GM12878 (cell line): Measurements from ENCODE around the gene SLC5A11. TPM values are rescaled to one million over a fixed set of nuclear protein-coding genes. Genes with fewer than 3 reads are reported as not detected.

Experiments used
- ATAC-seq: fragments of 200-7000 bp; cut with Tn5 transposase; 3 replicates; pipeline ENCODE4 v1.9.1; 2020; ENCODE audit warnings: mild to moderate bottlenecking, moderate library complexity
- BruUV-seq: library from RNA; stranded (reverse); fragments of 400-500 nt; replicated peaks from 2 replicates; lab custom pipeline; 2021; lab: Mats Ljungman, UMichigan
- CTCF ChIA-PET: fragments of 300-600 bp; sonication (Branson Sonifier 250); formaldehyde crosslinking; extraction: SDS; loops from one replicate; lab custom pipeline; 2021; ENCODE audit warnings: inconsistent platforms; lab: Yijun Ruan, JAX
- POLR2A ChIA-PET: fragments of 350-600 bp; formaldehyde crosslinking; extraction: SDS; loops from one replicate; lab custom pipeline; 2021; ENCODE audit warnings: inconsistent platforms; lab: Charles Lee
- RAD21 ChIA-PET: fragments of 300-600 bp; sonication (Branson Sonifier 250); formaldehyde crosslinking; loops from one replicate; lab custom pipeline; 2023; ENCODE audit warnings: antibody characterized with exemption; ENCODE audit not compliant: unreplicated experiment; lab: Charles Lee
- SMC1A ChIA-PET: fragments of 300-600 bp; sonication (Branson Sonifier 250); formaldehyde crosslinking; loops from one replicate; lab custom pipeline; 2023; ENCODE audit not compliant: unreplicated experiment, uncharacterized antibody; lab: Charles Lee
- DNase-seq: peaks from one replicate; pipeline ENCODE4 v3.0.0-alpha.2; 2011; ENCODE audit warnings: low read depth, low spot score
- FAIRE-seq: peaks from 3 replicates; lab custom pipeline; 2011; peaks lifted over from hg19 to GRCh38; lab: Jason Lieb, UNC
- H2AFZ ChIP-seq: 2 replicates; pipeline ENCODE4 v1.6.0; 2011; ENCODE audit warnings: low read depth, low read length, control low read depth; ENCODE audit not compliant: control insufficient read depth
- H3K27ac ChIP-seq: 2 replicates; pipeline ENCODE4 v1.5.1; 2011; ENCODE audit warnings: control low read depth; ENCODE audit not compliant: control insufficient read depth, insufficient read depth
- H3K27me3 ChIP-seq, 2 experiments: replicated peaks in 1 of 2; 2 replicates each; pipeline versions ENCODE4 v1.6.0 to v1.6.1; 2011; ENCODE audit warnings: low read length in 1 of 2; ENCODE audit not compliant: control insufficient read depth in 2 of 2, insufficient read depth in 2 of 2
- H3K36me3 ChIP-seq, 2 experiments: 2 replicates each; pipeline ENCODE4 v1.5.1; 2011; ENCODE audit warnings: low read length in 1 of 2; ENCODE audit not compliant: control insufficient read depth in 2 of 2, insufficient read depth in 2 of 2
- H3K4me1 ChIP-seq: 2 replicates; pipeline ENCODE4 v1.6.1; 2011; ENCODE audit warnings: mild to moderate bottlenecking, low read length, moderate library complexity, mixed read lengths; ENCODE audit not compliant: control insufficient read depth, insufficient read depth
- H3K4me2 ChIP-seq: 2 replicates; pipeline ENCODE4 v1.6.0; 2011; ENCODE audit warnings: control low read depth; ENCODE audit not compliant: control insufficient read depth, insufficient read depth
- H3K4me3 ChIP-seq: fragments of 200-600 bp; sonication (generic); 2 replicates; pipeline ENCODE4 v1.5.1; 2016
- H3K79me2 ChIP-seq: 2 replicates; pipeline ENCODE4 v1.6.0; 2011; ENCODE audit warnings: low read length; ENCODE audit not compliant: control insufficient read depth, insufficient read depth
- H3K9ac ChIP-seq: 2 replicates; pipeline ENCODE4 v1.8.0; 2011; ENCODE audit warnings: low read length, control low read depth, mixed read lengths; ENCODE audit not compliant: control insufficient read depth, insufficient read depth
- H3K9me3 ChIP-seq: replicated peaks from 3 replicates; pipeline ENCODE4 v1.5.1; 2011; ENCODE audit warnings: mild to moderate bottlenecking, low read length; ENCODE audit not compliant: control insufficient read depth, insufficient read depth
- H4K20me1 ChIP-seq: 2 replicates; pipeline ENCODE4 v1.6.0; 2011; ENCODE audit not compliant: control insufficient read depth, insufficient read depth
- BMI1 ChIP-seq: fragments of 450-650 bp; IDR thresholded peaks from 2 replicates; pipeline ENCODE4 v1.6.1; 2016; ENCODE audit warnings: mild to moderate bottlenecking, moderate library complexity, borderline replicate concordance
- CREB1 ChIP-seq: IDR thresholded peaks from 2 replicates; pipeline ENCODE4 v1.6.1; 2012; ENCODE audit warnings: low read depth, mild to moderate bottlenecking, inconsistent platforms
- EED ChIP-seq: sonication (generic); IDR thresholded peaks from 2 replicates; pipeline ENCODE4 v1.6.1; 2016; ENCODE audit warnings: antibody characterized with exemption, low read depth
- FOS ChIP-seq: IDR thresholded peaks from 3 replicates; pipeline ENCODE4 v1.6.1; 2011; ENCODE audit warnings: borderline replicate concordance; ENCODE audit not compliant: insufficient read length; ENCODE audit errors: extremely low read depth
- HDAC6 ChIP-seq: fragments of 200-600 bp; sonication (generic); IDR thresholded peaks from one replicate; pipeline ENCODE4 v1.8.0; 2017; ENCODE audit warnings: antibody characterized with exemption; ENCODE audit not compliant: unreplicated experiment
- JUND ChIP-seq: IDR thresholded peaks from 2 replicates; pipeline ENCODE4 v1.6.1; 2012; ENCODE audit warnings: low read depth, mild to moderate bottlenecking, low read length, improper control_type of control experiment, moderate library complexity
- MYB ChIP-seq: fragments of 150-350 bp; IDR thresholded peaks from 2 replicates; pipeline ENCODE4 v1.6.1; 2014; ENCODE audit warnings: mild to moderate bottlenecking, low read depth, low read length, borderline replicate concordance
- NR2C2 ChIP-seq: IDR thresholded peaks from 2 replicates; pipeline ENCODE4 v1.6.1; 2011; ENCODE audit warnings: borderline replicate concordance, low read depth; ENCODE audit not compliant: control insufficient read depth, insufficient read length
- RAD21 ChIP-seq: IDR thresholded peaks from 2 replicates; pipeline ENCODE4 v1.6.1; 2011; ENCODE audit warnings: mild to moderate bottlenecking, low read depth, low read length, moderate library complexity; ENCODE audit not compliant: insufficient read depth
- RUNX3 ChIP-seq: IDR thresholded peaks from 2 replicates; pipeline ENCODE4 v1.6.1; 2012; ENCODE audit warnings: low read length, inconsistent platforms
- SRF ChIP-seq, 2 experiments: IDR thresholded peaks; 2 replicates each; pipeline ENCODE4 v1.6.1; 2011; ENCODE audit warnings: low read depth in 2 of 2, low read length in 2 of 2, mild to moderate bottlenecking in 1 of 2, moderate library complexity in 1 of 2
- TBL1XR1 ChIP-seq: IDR thresholded peaks from 2 replicates; pipeline ENCODE4 v1.6.1; 2012; ENCODE audit warnings: low read depth, low read length, improper control_type of control experiment
- WRNIP1 ChIP-seq: IDR thresholded peaks from 2 replicates; pipeline ENCODE4 v1.6.1; 2011; ENCODE audit warnings: low read depth, low read length, improper control_type of control experiment, borderline replicate concordance
- ZNF274 ChIP-seq: IDR thresholded peaks from one replicate; pipeline ENCODE4 v1.8.0; 2011; ENCODE audit not compliant: insufficient read length, insufficient read depth
- WGBS: methylation state at CpG from one replicate; pipeline ENCODE4 v1.1.6; 2016; ENCODE audit warnings: low lambda C conversion rate; ENCODE audit not compliant: insufficient replicate concordance, insufficient coverage; ENCODE audit errors: missing lambda C conversion rate; 5-methylcytosine and 5-hydroxymethylcytosine counted together
- in situ Hi-C: fragments of 300-500 bp; cut with MboI; formaldehyde crosslinking; loops from 9 replicates; pipeline ENCODE4 v1.14.3; 2018; ENCODE audit warnings: mixed read lengths
- intact Hi-C: fragments of 100-400 bp; cut with micrococcal nuclease; formaldehyde crosslinking; loops from one replicate; pipeline ENCODE4 v1.14.2; 2022; ENCODE audit not compliant: unreplicated experiment
- polyA plus RNA-seq, 11 experiments: library from polyadenylated mRNA; depleted of rRNA in 4 of 11; unstranded in 6 of 11; stranded (reverse) in 5 of 11; fragments of >200 nt; fragmentation: Nextera tagmentation in 4 of 11; fragmentation: Illumina TruSeq in 1 of 11; extraction: Ambion mirVana in 4 of 11; extraction: Trizol in 1 of 11; gene quantifications; 1 replicate in 1 of 11; 2 replicates in 10 of 11; pipeline versions ENCODE4 v1.2.1 to v1.2.3, GENCODE V29; 2011 to 2016; ENCODE audit warnings: inconsistent platforms in 2 of 11, missing spikeins in 2 of 11, low read depth in 1 of 11
- total RNA-seq, 4 experiments: library from RNA; depleted of rRNA in 3 of 4; stranded (reverse); fragments of >200 nt in 3 of 4; fragmentation: Illumina TruSeq in 1 of 4; extraction: Trizol in 1 of 4; gene quantifications; 2 replicates each; pipeline versions ENCODE4 v1.2.1 to v1.2.3, GENCODE V29; 2013 to 2021
- TF ChIP-seq, protein P1 (sequence below): fragments of 450-650 bp; IDR thresholded peaks from 2 replicates; pipeline ENCODE4 v1.6.1; 2017; ENCODE audit warnings: mild to moderate bottlenecking, moderate library complexity
- TF ChIP-seq, protein P2 (sequence below): IDR thresholded peaks from 2 replicates; pipeline ENCODE4 v1.6.1; 2011; ENCODE audit warnings: borderline replicate concordance, low read depth, mild to moderate bottlenecking, moderate library complexity, low read length; ENCODE audit not compliant: insufficient read depth, poor library complexity, severe bottlenecking

Gene SLC5A11
- total and polyA plus RNA-seq, 10 of the 15 experiments (the other 5 are each of a cell fraction or from before 2014, with no cell fraction given) = 0.10 TPM; not detected in 9

DNA sequence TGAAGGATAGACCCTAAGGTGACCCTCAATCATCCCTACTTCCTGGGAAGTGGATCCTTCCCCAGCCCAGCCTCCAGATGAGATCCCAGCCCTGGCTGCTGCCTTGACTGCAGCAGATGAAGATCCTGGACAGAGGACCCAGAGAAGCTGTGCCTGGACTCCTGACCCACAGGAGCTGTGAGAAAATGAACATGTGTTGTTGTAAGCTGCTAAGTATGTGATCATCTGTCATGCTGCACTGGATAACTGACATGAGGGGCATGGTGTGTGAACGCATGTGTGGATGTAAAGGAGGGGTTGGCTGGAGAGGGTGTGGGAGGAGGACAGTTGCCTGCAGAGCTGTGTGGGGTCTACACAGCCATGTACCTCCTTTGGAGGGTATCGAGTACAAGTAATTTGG is 69.3 kb downstream of the SLC5A11 start:
- H4K20me1 ChIP-seq = no peaks in the 10 kb centered on the region
- CTCF ChIA-PET = interaction anchor here (1.3 kb wide), 1 partner anchor 9 kb away, joined by 5 read pairs; no protein-coding TSS in a partner anchor
- RAD21 ChIA-PET = no interaction called here
- no peaks in the 10 kb centered on the region for H3K9me3 ChIP-seq
- no TSS peak for BruUV-seq
- no peaks in the 10 kb centered on the region for H3K79me2 ChIP-seq
- in situ Hi-C loops = no loop called here
- TF ChIP-seq MYB (no peak), BMI1 (no peak), RAD21 (no peak), NR2C2 (no peak), RUNX3 (no peak), WRNIP1 (no peak), EED (no peak), FOS (no peak), ZNF274 (no peak), SRF (IDR thresholded peaks at IDR 0.05; ENCODE audit: low read depth in 2 of 2, low read length in 2 of 2) (no peak), HDAC6 (no peak), TBL1XR1 (no peak), JUND (no peak), CREB1 (no peak)
- TF ChIP-seq, protein P1, sequence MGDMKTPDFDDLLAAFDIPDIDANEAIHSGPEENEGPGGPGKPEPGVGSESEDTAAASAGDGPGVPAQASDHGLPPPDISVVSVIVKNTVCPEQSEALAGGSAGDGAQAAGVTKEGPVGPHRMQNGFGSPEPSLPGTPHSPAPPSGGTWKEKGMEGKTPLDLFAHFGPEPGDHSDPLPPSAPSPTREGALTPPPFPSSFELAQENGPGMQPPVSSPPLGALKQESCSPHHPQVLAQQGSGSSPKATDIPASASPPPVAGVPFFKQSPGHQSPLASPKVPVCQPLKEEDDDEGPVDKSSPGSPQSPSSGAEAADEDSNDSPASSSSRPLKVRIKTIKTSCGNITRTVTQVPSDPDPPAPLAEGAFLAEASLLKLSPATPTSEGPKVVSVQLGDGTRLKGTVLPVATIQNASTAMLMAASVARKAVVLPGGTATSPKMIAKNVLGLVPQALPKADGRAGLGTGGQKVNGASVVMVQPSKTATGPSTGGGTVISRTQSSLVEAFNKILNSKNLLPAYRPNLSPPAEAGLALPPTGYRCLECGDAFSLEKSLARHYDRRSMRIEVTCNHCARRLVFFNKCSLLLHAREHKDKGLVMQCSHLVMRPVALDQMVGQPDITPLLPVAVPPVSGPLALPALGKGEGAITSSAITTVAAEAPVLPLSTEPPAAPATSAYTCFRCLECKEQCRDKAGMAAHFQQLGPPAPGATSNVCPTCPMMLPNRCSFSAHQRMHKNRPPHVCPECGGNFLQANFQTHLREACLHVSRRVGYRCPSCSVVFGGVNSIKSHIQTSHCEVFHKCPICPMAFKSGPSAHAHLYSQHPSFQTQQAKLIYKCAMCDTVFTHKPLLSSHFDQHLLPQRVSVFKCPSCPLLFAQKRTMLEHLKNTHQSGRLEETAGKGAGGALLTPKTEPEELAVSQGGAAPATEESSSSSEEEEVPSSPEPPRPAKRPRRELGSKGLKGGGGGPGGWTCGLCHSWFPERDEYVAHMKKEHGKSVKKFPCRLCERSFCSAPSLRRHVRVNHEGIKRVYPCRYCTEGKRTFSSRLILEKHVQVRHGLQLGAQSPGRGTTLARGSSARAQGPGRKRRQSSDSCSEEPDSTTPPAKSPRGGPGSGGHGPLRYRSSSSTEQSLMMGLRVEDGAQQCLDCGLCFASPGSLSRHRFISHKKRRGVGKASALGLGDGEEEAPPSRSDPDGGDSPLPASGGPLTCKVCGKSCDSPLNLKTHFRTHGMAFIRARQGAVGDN = no peak
- TF ChIP-seq, protein P2, sequence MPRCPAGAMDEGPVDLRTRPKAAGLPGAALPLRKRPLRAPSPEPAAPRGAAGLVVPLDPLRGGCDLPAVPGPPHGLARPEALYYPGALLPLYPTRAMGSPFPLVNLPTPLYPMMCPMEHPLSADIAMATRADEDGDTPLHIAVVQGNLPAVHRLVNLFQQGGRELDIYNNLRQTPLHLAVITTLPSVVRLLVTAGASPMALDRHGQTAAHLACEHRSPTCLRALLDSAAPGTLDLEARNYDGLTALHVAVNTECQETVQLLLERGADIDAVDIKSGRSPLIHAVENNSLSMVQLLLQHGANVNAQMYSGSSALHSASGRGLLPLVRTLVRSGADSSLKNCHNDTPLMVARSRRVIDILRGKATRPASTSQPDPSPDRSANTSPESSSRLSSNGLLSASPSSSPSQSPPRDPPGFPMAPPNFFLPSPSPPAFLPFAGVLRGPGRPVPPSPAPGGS = no peak
- DNase-seq (no peak), FAIRE-seq (no peak), ATAC-seq (no peak)
- no peak overlapping the region for H3K9ac ChIP-seq
- WGBS = 88% methylated on average over 2 of the region's 2 CpGs
- H3K27ac ChIP-seq = no peak overlapping the region
- SMC1A ChIA-PET = interaction anchor here (0.9 kb wide), 1 partner anchor 137 kb away, joined by 3 read pairs; no protein-coding TSS in a partner anchor
- no peak overlapping the region for H3K4me2 ChIP-seq
- POLR2A ChIA-PET = interaction anchor here (1.1 kb wide), 1 partner anchor 9 kb away, joined by 3 read pairs; no protein-coding TSS in a partner anchor
- H2AFZ ChIP-seq = no peak overlapping the region
- intact Hi-C loops = no loop called here
- H3K36me3 ChIP-seq = peaks cover 12 to 13% of the 10 kb centered on the region in 2 experiments; a peak in 3 of 4 replicates
- H3K4me3 ChIP-seq = no peak overlapping the region
- H3K27me3 ChIP-seq = no peaks in the 10 kb centered on the region
- no peaks in the 10 kb centered on the region for H3K4me1 ChIP-seq
